HG03060 (cell line): Measurements from ENCODE around the gene CDT1.
"Not testable (repeated sequence)": the region's sequence is repeated elsewhere in the genome, so short reads cannot be mapped to it uniquely, and the experiment has no call there.

Experiments used
- ATAC-seq: cut with Tn5 transposase; IDR thresholded peaks from one replicate; pipeline ENCODE4 v1.9.1; 2021; ENCODE audit warnings: low read depth, moderate number of reproducible peaks; ENCODE audit not compliant: unreplicated experiment

The CDT1 gene

GRCh38 chr16:88768071-88768783, 35.4 kb upstream of the CDT1 start:
- no peak for ATAC-seq

DNA sequence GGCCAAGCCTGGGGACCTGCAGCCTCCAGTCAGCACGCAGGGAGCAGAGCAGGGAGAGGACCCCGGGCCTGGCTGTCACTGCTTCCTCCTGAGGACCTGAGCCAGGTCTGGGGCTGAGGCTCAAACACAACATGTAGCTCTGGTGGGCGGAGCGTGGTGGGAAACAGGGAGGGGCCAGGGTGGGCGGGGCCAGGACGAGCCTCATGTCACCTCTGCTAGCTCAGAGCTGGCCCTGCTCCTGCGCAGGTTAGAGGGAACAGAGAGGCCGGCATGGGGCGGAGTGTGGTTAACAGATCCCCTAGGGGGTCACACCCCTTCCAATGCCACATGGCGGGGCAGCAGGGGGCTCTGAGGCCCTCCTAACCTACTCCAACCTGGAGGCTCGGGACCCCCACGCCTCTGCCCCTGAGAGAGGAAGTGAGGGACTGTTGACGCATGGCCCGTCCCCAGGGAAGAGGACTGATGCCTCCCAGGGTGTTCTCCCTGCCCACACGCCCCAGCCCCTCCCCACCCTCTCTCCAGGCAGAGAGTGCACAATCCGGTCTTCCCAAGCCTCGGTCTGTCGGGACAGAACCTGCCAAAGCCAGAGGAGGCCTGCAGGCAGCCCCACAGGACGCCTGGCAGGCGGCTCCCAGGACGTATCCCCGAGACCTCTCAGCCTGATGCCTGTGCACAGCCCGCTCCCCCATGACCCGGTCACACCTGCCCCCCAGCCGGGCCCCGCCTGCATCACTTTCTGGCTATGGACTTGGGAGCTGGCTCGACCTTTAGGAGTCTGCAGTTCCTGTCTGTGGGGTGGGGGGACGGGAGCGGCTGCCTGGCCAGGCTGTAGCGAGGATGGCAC, 33.8 kb upstream of the CDT1 start:
- ATAC-seq = no peak

GRCh38 chr16:88770461-88771293, 32.9 kb upstream of the CDT1 start:
- no peak for ATAC-seq

GRCh38 chr16:88771294-88771772, 32.3 kb upstream of the CDT1 start:
- no peak for ATAC-seq

- not testable (repeated sequence) for ATAC-seq
Measured at GRCh38 chr16:88771781-88772180, 31.8 kb upstream of the CDT1 start.

GRCh38 chr16:88772871-88773811, 30.4 kb upstream of the CDT1 start:
- no peak for ATAC-seq

GRCh38 chr16:88773812-88774291, 29.7 kb upstream of the CDT1 start:
- ATAC-seq = no peak

DNA sequence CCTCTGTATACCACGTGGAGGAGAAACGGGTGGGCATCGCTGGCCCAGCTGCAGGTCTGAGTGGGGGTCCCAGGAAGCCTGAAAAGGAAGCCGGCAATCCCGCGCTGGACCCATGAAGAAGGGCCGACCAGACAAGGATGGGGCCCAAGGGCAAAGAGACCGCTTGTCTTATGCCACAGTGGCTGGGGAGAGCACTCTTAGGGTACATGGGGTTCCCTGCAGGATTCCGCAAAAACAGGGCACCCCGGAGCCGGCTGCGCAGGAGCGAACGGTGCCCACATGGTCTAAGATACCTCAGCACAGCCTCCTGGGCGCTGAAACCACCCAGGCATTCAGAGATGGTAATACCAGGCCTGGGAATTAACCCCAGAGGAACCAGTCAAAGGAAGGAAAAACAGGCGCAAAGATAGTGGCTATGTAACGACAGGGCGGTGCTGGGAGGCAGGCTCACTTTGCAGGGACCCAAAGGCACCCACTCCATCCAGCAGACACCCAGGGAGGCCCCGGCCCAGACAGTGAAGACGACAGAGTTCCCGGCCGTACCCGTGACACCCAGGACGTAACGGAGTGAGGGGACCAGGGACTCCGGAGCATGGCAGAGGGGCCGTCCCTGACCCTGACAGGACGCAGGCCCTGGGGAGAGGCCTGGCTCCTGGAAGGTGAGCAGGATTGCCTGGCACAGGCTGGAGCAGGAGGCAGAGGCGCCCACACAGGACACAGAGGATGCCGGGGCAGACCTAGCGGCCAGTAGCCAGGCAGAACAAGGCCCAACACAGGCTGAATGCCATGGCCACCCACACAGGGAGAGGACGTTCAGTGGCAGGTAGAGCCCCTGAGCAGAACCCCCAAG, 28.8 kb upstream of the CDT1 start:
- no peak for ATAC-seq

- ATAC-seq = no peak
Measured at GRCh38 chr16:88775825-88776224, 27.8 kb upstream of the CDT1 start.

DNA sequence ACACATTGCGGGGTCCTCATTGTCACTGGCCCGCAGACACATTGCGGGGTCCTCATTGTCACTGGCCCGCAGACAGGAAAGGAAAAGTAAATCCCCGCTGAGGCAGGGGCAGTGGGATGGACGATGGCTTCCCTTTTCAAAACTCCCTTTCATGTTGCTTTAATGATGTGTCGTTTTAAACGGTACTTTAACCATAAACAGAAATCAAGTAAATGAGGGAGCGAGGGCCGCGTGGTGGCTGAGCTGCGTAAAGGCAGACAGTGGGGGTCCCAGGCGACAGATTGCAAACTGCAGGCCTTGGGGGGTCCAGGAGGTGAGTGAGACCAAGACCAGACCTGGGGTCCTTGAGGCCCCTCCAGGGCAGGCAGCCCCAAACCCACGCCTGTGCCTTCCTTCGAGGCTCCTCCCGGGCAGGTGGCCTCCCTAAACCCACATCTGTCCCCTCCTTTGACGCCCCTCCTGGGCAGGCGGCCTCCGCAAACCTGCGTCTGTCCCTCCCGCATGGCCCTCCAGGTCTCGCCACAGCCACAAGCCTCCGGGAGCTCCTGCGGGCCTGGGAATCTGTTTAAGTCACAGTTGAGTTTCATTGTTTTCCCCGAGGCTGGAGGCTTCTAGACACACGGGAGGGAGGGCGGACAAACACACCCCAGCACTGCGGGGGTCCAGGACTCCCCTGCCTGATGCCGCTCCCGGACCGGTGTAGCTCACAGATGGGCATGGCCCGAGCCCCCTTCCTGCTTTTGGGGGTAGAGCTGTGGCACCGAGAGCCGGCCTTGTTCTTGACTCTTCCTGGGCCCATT, 25.9 kb upstream of the CDT1 start:
- ATAC-seq = no peak

DNA sequence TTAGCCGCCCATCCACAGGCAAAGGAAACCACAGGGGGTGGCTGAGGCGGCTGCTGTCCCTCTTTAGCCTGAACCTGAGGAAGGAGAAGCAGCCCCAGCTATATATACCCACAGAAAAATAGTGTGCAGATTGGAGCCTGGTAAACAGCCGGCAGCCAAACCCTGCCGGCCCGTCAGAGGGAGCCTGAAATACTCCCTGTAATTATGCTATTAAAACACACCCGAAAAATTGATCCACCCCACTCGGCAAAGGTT, 25.4 kb upstream of the CDT1 start:
- ATAC-seq = no peak

DNA sequence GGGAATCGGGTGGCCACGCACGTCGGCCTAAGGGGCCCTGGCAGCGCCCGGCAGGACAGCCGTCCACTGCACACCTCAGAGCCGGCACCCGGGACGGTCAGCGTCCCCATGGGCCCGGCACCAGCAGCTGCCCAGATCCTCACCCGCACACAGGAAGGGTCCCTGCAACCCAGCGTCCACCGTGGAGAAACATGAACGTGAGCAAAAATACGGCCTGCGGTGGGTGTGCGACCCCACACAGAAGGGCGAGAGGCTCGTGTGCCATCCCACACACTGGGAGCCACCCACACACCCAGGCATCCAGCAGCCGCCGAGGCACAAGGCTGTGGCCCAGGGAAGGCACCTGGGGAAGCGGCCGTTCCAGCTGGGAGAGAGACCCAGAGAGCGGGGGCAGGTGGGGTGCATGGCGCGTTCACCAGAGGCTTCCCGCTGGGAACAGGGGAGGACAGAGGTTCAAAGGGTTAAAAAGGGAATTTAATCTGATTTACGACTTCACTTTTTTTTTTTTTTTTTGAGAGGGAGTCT, 25.0 kb upstream of the CDT1 start:
- ATAC-seq = no peak

DNA sequence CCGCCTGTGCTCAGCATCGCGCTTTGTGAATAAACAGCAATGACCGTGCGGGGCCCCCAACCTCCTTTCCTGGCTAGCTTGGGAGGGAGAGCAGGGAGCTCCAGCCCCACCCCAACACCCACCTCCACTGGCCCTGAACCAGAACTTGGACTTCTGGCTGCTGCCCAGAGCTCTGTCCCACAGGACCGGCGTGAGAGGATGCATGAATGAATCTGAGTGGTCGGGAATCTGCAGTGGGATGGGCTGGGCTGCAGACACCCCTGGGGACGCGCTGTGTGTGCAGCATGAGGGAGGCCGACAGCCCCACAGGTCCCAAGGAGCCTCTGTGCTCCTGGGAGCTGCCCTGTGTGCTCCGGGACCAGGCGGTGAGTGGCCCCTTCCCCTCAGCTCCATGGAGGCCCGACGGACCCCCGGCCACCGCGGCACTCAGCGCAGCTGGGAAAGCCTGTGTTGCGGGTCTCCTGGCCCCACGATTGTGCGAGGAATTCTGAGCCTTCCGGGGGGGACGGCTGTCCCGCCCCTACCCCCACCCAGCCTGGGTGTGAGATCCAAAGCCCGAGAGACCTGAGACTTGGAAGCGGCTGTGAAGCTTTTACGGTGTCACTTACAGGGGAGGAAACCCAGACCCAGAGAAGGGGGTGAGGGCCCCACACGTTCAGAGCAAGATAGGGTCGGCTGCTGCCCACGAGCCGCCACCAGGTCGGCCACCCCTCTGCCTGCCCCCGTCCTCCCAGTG, 24.0 kb upstream of the CDT1 start:
- ATAC-seq = no peak

- ATAC-seq = no peak
Measured at GRCh38 chr16:88780142-88781062, 23.2 kb upstream of the CDT1 start.

DNA sequence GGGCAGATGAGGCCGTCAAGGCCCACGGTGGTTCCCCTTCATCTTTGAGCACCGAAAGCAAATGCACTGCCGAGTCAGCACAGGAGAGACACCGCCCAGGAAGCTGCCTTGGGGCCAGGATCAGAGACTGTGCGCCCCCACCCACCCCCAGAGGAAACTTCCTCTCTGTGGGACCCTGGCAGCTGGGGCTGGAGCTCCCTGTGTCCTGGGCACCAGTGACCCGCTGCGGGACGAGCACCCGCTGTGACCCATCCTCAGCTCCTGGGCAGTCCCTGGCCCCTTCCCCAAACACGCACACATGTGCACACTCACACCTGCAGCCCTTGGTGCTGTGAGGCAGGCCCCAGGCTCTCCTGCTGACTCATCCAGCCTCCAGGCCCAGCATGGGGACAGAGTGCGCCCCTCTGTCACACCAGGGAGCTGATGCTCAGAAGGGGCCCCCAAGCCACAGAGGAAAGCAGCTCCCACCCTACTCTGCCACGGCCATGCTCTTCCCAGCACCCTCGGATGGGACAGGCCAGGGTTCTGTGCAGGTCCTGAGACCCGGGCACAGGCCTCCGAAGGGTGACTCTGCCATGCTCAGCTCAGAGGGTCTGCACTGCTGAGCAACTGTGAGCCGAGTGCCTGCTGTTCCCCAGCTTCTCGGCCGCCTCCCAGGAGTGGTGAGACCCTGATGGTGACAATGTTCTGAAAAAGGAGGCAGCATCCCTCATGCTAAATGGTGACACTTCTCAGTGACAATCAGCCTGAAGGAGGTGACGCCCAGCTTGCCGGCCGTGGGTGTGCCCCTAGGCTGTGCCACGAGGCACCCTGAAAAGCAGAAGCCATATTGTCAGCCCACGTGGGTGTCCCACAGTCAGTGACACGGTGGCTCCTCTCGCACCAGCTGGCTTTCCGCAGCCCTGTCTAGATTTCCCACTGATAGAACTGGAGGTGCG, 22.2 kb upstream of the CDT1 start:
- no peak for ATAC-seq
